GM12878 (cell line): ENCODE data around the gene MAPKAP1. TPM values are rescaled to one million over a fixed set of nuclear protein-coding genes. Genes with fewer than 3 reads are reported as not detected.

Experiments used
- ATAC-seq: fragments of 200-7000 bp; cut with Tn5 transposase; 3 replicates; pipeline ENCODE4 v1.9.1; 2020; ENCODE audit warnings: mild to moderate bottlenecking, moderate library complexity
- BruUV-seq: library from RNA; stranded (reverse); fragments of 400-500 nt; replicated peaks from 2 replicates; lab custom pipeline; 2021; lab: Mats Ljungman, UMichigan
- CTCF ChIA-PET: fragments of 300-600 bp; sonication (Branson Sonifier 250); formaldehyde crosslinking; extraction: SDS; loops from one replicate; lab custom pipeline; 2021; ENCODE audit warnings: inconsistent platforms; lab: Yijun Ruan, JAX
- POLR2A ChIA-PET: fragments of 350-600 bp; formaldehyde crosslinking; extraction: SDS; loops from one replicate; lab custom pipeline; 2021; ENCODE audit warnings: inconsistent platforms; lab: Charles Lee
- RAD21 ChIA-PET: fragments of 300-600 bp; sonication (Branson Sonifier 250); formaldehyde crosslinking; loops from one replicate; lab custom pipeline; 2023; ENCODE audit warnings: antibody characterized with exemption; ENCODE audit not compliant: unreplicated experiment; lab: Charles Lee
- SMC1A ChIA-PET: fragments of 300-600 bp; sonication (Branson Sonifier 250); formaldehyde crosslinking; loops from one replicate; lab custom pipeline; 2023; ENCODE audit not compliant: unreplicated experiment, uncharacterized antibody; lab: Charles Lee
- DNase-seq: peaks from one replicate; pipeline ENCODE4 v3.0.0-alpha.2; 2011; ENCODE audit warnings: low read depth, low spot score
- FAIRE-seq: peaks from 3 replicates; lab custom pipeline; 2011; peaks lifted over from hg19 to GRCh38; lab: Jason Lieb, UNC
- H2AFZ ChIP-seq: 2 replicates; pipeline ENCODE4 v1.6.0; 2011; ENCODE audit warnings: low read depth, low read length, control low read depth; ENCODE audit not compliant: control insufficient read depth
- H3K27ac ChIP-seq: 2 replicates; pipeline ENCODE4 v1.5.1; 2011; ENCODE audit warnings: control low read depth; ENCODE audit not compliant: control insufficient read depth, insufficient read depth
- H3K27me3 ChIP-seq, 2 experiments: replicated peaks in 1 of 2; 2 replicates each; pipeline versions ENCODE4 v1.6.0 to v1.6.1; 2011; ENCODE audit warnings: low read length in 1 of 2; ENCODE audit not compliant: control insufficient read depth in 2 of 2, insufficient read depth in 2 of 2
- H3K36me3 ChIP-seq, 2 experiments: 2 replicates each; pipeline ENCODE4 v1.5.1; 2011; ENCODE audit warnings: low read length in 1 of 2; ENCODE audit not compliant: control insufficient read depth in 2 of 2, insufficient read depth in 2 of 2
- H3K4me1 ChIP-seq: 2 replicates; pipeline ENCODE4 v1.6.1; 2011; ENCODE audit warnings: mild to moderate bottlenecking, low read length, moderate library complexity, mixed read lengths; ENCODE audit not compliant: control insufficient read depth, insufficient read depth
- H3K4me2 ChIP-seq: 2 replicates; pipeline ENCODE4 v1.6.0; 2011; ENCODE audit warnings: control low read depth; ENCODE audit not compliant: control insufficient read depth, insufficient read depth
- H3K4me3 ChIP-seq: fragments of 200-600 bp; sonication (generic); 2 replicates; pipeline ENCODE4 v1.5.1; 2016
- H3K79me2 ChIP-seq: 2 replicates; pipeline ENCODE4 v1.6.0; 2011; ENCODE audit warnings: low read length; ENCODE audit not compliant: control insufficient read depth, insufficient read depth
- H3K9ac ChIP-seq: 2 replicates; pipeline ENCODE4 v1.8.0; 2011; ENCODE audit warnings: low read length, control low read depth, mixed read lengths; ENCODE audit not compliant: control insufficient read depth, insufficient read depth
- H3K9me3 ChIP-seq: replicated peaks from 3 replicates; pipeline ENCODE4 v1.5.1; 2011; ENCODE audit warnings: mild to moderate bottlenecking, low read length; ENCODE audit not compliant: control insufficient read depth, insufficient read depth
- H4K20me1 ChIP-seq: 2 replicates; pipeline ENCODE4 v1.6.0; 2011; ENCODE audit not compliant: control insufficient read depth, insufficient read depth
- POLR2AphosphoS5 ChIP-seq: IDR thresholded peaks from 2 replicates; pipeline ENCODE4 v1.6.1; 2011; ENCODE audit warnings: mild to moderate bottlenecking, low read length, inconsistent platforms
- ZBTB33 ChIP-seq: fragments of 450-650 bp; IDR thresholded peaks from 2 replicates; pipeline ENCODE4 v1.6.1; 2017; ENCODE audit warnings: mild to moderate bottlenecking
- WGBS: methylation state at CpG from one replicate; pipeline ENCODE4 v1.1.6; 2016; ENCODE audit warnings: low lambda C conversion rate; ENCODE audit not compliant: insufficient replicate concordance, insufficient coverage; ENCODE audit errors: missing lambda C conversion rate; 5-methylcytosine and 5-hydroxymethylcytosine counted together
- in situ Hi-C: fragments of 300-500 bp; cut with MboI; formaldehyde crosslinking; loops from 9 replicates; pipeline ENCODE4 v1.14.3; 2018; ENCODE audit warnings: mixed read lengths
- intact Hi-C: fragments of 100-400 bp; cut with micrococcal nuclease; formaldehyde crosslinking; loops from one replicate; pipeline ENCODE4 v1.14.2; 2022; ENCODE audit not compliant: unreplicated experiment
- polyA plus RNA-seq, 11 experiments: library from polyadenylated mRNA; depleted of rRNA in 4 of 11; unstranded in 6 of 11; stranded (reverse) in 5 of 11; fragments of >200 nt; fragmentation: Nextera tagmentation in 4 of 11; fragmentation: Illumina TruSeq in 1 of 11; extraction: Ambion mirVana in 4 of 11; extraction: Trizol in 1 of 11; gene quantifications; 1 replicate in 1 of 11; 2 replicates in 10 of 11; pipeline versions ENCODE4 v1.2.1 to v1.2.3, GENCODE V29; 2011 to 2016; ENCODE audit warnings: inconsistent platforms in 2 of 11, missing spikeins in 2 of 11, low read depth in 1 of 11
- total RNA-seq, 4 experiments: library from RNA; depleted of rRNA in 3 of 4; stranded (reverse); fragments of >200 nt in 3 of 4; fragmentation: Illumina TruSeq in 1 of 4; extraction: Trizol in 1 of 4; gene quantifications; 2 replicates each; pipeline versions ENCODE4 v1.2.1 to v1.2.3, GENCODE V29; 2013 to 2021

The MAPKAP1 gene
- total and polyA plus RNA-seq, 10 of the 15 experiments (the other 5 are each of a cell fraction or from before 2014, with no cell fraction given), result 5.1 to 188 (median 105) TPM

- DNase-seq (no peak), ATAC-seq (no peak), FAIRE-seq (no peak)
- H3K27me3 ChIP-seq, result no peaks in the 10 kb centered on the region
- no peak overlapping the region for H3K4me3 ChIP-seq
- H3K4me1 ChIP-seq, result peaks cover 71% of the 10 kb centered on the region
- 0 out of 2 replicates have a peak, but pooled peaks have one; percentile 19 for TF ChIP-seq POLR2AphosphoS5
- no peak for TF ChIP-seq ZBTB33
- SMC1A ChIA-PET, result interaction anchor here (0.6 to 14.6 kb wide), 19 partner anchors 12 to 223 kb away, joined by 3 to 251 read pairs (median 4); partner anchors contain the start of gene MAPKAP1
- H3K4me2 ChIP-seq, result peak overlapping the region; percentile 85
- H3K79me2 ChIP-seq, result peaks cover 80% of the 10 kb centered on the region
- no peaks in the 10 kb centered on the region for H3K9me3 ChIP-seq
- in situ Hi-C loops (loop anchor here (5.0 to 25.0 kb wide), 2 partner anchors 73 to 1418 kb away; no protein-coding TSS in a partner anchor), intact Hi-C loops (loop anchor here (2.0 to 10.0 kb wide), 3 partner anchors 192 to 766 kb away; partner anchors contain the start of genes ARPC5L and RPL35)
- H4K20me1 ChIP-seq, result no peaks in the 10 kb centered on the region; the same call in 1 of the 2 replicates
- CTCF ChIA-PET, result interaction anchor here (0.7 to 5.0 kb wide), 23 partner anchors 12 to 223 kb away, joined by 3 to 60 read pairs (median 4); no protein-coding TSS in a partner anchor
- POLR2A ChIA-PET, result interaction anchor here (0.6 to 2.1 kb wide), 5 partner anchors 68 to 223 kb away, joined by 3 to 7 read pairs (median 5); partner anchors contain the start of gene MAPKAP1
- WGBS, result 92% methylated on average over 1 of the region's 1 CpG
- BruUV-seq, result no TSS peak
- RAD21 ChIA-PET, result interaction anchor here (0.6 to 8.8 kb wide), 13 partner anchors 15 to 223 kb away, joined by 3 to 151 read pairs (median 5); partner anchors contain the start of gene MAPKAP1
- no peak overlapping the region for H2AFZ ChIP-seq
- H3K36me3 ChIP-seq, result no peaks in the 10 kb centered on the region; a peak in 1 of 4 replicates
- H3K9ac ChIP-seq, result peak overlapping the region; percentile 18
- H3K27ac ChIP-seq, result peak overlapping the region; percentile 98
Observed at GRCh38 chr9:125630436-125630835, 76.6 kb downstream of the MAPKAP1 start.
